HG03095 (cell line): ENCODE measurements around the gene RBM12.
A peak's percentile ranks its signal among the peaks of the same experiment; 100 is the strongest.
"Not testable (repeated sequence)": the region's sequence is repeated elsewhere in the genome, so short reads cannot be mapped to it uniquely, and the experiment has no call there.

ENCODE experiments used
- ATAC-seq: cut with Tn5 transposase; IDR thresholded peaks from one replicate; pipeline ENCODE4 v1.9.1; 2021; ENCODE audit warnings: moderate library complexity; ENCODE audit not compliant: unreplicated experiment

Gene RBM12, protein sequence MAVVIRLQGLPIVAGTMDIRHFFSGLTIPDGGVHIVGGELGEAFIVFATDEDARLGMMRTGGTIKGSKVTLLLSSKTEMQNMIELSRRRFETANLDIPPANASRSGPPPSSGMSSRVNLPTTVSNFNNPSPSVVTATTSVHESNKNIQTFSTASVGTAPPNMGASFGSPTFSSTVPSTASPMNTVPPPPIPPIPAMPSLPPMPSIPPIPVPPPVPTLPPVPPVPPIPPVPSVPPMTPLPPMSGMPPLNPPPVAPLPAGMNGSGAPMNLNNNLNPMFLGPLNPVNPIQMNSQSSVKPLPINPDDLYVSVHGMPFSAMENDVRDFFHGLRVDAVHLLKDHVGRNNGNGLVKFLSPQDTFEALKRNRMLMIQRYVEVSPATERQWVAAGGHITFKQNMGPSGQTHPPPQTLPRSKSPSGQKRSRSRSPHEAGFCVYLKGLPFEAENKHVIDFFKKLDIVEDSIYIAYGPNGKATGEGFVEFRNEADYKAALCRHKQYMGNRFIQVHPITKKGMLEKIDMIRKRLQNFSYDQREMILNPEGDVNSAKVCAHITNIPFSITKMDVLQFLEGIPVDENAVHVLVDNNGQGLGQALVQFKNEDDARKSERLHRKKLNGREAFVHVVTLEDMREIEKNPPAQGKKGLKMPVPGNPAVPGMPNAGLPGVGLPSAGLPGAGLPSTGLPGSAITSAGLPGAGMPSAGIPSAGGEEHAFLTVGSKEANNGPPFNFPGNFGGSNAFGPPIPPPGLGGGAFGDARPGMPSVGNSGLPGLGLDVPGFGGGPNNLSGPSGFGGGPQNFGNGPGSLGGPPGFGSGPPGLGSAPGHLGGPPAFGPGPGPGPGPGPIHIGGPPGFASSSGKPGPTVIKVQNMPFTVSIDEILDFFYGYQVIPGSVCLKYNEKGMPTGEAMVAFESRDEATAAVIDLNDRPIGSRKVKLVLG

DNA sequence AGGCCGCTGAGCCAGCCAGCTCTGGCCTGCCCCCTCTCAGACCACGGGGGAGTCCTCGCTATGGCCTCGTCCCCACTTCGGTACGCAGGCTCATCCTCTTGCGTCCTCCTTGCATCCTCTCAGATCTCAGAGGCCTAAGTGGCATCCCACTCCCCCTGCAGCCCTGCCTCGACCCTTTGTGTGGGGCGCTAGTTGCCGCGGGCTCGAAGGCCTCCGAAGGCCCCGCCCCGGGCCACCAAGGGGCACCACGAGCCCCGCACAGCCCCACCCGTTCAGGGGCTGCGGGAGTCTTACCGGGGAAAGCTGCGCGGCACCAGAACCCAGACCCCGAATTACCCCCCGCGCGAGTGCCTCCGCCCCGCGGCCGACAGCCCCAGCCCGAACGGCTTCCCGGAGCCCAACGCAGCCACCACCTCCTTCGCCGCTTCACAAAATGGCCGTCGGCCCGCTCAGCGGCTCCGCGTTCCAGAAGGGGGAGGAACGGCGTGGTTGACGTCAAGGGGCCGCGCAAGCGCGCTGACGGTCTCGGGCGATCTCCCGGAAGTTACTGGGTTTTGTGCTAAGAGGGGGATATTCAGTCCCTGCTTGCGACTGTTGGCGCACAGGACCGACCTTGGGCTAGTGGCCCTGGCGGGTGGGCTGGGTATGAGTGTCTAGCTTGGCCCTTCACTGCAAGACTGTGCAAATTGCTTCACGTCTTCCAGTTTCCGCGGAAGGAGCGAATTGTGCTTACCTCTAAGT lies at the start of gene RBM12, which contains the start of gene CPNE1:
Gene RBM12 (minus strand): TSS at position 435 of the 741 bp plus-strand sequence. CDS start 9,578 bp downstream, outside the sequence.
Gene CPNE1 (minus strand): TSS at position 435 of the 741 bp plus-strand sequence. CDS start 31,977 bp downstream, outside the sequence.
- ATAC-seq = peak; percentile 58

DNA sequence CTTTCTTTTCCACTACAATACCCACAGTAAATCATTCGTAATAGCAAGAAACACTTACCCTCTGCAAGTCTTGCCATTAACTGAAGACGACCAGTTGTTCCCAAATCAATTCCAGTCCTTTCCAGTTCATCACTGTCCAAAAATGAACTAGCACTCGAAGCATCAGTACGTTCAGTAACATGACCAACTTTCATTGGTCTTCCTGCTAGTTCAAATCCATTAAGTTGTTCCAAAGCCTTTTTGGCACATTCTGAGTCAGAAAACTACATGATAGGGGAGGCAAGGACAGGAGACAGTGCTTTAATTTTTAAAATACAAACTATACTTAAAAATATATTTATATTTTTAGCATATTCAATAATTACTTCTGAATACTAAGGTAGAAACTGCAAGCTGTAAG lies 49.4 kb upstream of the RBM12 start:
- ATAC-seq = no peak

DNA sequence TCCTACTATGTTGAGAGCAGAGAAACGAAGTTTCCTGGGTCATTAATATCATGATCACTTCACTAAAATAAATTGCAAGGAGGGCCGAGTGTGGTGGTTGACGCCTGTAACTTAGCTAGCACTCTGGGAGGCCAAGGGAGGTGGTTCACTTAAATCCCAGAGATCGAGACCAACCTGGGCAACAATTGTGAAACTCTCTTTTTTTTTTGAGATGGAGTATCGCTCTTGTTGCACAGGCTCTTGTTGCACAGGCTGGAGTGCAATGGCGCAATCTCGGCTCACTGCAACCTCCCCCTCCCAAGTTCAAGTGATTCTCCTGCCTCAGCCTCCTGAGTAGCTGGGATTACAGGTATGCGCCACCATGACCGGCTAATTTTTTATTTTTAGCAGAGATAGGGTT lies 48.4 kb upstream of the RBM12 start:
- ATAC-seq = not testable (repeated sequence)

DNA sequence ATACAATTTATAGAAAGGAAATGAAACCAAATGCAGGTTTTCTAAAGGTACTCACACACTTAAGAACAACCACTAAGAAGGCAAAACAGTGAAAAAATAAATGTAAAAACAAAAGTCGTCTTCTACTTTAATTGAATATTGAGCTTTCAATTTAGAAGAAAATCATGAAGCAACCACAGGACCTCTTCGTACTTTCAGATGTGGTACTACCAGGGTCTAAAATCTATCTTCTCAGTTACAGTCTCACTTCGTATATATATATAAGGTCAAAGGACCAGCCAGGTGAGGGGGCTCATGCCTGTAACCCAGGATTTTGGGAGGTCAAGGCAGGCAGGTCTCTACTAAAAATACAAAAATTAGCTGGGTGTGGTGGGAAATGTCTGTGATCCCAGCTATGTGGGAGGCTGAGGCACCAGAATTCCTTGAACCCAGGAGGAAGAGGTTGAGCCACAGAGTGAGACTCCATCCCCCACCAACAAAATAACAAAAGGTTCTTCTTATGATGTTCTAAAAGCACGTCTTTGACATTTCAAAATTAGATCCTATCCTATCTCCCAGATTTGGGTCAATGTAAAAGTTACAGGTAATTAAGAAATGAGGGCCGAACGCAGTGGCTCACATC lies 47.0 kb upstream of the RBM12 start:
- no peak for ATAC-seq

DNA sequence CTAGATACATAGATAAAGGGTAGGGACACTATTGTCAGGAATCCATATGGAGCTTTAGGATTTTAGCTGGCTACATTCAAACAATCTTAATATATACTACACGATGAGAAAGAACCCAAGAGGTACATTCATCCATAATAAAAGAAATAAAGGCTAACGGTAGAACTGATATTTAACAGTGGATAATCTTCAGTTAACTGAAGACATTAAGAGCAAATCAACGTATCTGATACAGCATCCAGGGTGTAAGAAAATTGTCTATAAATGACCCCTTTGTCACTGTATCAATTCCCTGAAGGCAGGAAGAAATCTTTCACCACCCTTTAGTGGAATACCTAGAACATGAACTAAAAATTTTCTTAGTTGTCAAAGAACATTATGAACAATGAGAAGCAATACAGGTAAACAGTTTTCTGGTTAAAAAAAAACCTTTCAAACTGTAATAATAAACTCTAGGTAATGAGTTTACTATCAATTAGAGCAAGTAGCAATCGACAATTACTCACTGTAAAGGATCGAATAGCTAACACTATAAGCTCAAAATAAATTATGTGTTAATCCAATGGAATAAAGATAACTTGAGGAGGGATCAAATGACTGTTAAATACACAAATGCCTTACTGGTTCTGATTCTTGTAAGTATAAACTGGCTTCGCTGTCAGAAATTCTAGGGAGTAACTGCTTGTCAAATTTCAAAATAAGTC lies 46.3 kb upstream of the RBM12 start:
- no peak for ATAC-seq

DNA sequence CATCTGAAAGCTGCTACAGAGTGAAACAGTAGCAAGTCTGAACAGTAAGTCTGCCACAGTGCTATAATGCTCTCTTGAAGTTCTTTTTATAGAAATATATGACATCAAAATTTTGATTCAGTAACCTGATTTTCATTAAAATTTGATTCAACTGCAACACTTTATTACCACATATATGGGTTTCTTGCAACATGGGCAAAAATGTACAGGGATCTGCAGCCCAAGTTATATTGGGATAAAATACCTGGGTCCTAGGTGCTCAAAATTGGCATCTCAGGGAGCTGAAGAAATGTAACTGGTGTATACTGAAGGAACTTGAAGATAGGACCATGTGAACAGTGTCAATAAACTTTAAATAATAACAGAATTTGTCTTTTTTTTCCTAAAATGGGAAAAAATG lies 45.3 kb upstream of the RBM12 start:
- no peak for ATAC-seq

DNA sequence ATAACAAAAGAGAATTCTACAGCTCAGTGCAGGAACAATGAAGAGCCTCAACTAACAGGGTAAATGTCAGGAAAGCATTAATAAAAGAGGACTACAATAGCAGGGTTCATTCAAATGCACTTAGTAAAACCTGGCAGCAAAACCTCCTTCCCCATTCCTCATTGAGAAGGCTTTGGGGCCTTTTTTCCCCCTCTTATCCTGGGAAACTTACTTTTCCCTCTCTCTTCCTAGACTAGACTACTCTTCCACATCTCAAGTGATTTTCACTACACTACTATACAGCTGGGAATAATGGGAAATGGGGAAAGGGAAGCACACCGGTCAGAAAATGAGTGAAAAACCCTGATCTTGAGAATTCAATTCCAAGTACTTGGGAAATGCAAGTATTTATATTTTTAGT lies 44.6 kb upstream of the RBM12 start:
- no peak for ATAC-seq

DNA sequence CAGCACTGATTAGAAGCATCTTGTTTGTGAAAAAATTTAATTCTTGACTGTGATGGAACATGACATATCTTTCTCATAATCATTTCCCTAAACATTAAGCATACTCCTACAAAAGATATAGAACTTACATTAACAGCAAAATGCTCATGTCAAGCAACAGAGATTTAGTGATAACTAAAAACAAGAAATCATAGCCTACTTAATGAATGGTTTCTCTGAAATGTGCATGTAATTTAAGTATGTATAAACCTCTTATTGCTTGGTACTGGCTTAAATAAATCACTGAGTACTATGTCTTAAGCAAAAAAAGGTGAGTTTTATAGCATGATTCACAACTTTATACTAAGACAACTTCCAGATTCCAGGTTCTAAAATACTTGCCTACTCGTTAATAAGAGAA lies 43.8 kb upstream of the RBM12 start:
- no peak for ATAC-seq

DNA sequence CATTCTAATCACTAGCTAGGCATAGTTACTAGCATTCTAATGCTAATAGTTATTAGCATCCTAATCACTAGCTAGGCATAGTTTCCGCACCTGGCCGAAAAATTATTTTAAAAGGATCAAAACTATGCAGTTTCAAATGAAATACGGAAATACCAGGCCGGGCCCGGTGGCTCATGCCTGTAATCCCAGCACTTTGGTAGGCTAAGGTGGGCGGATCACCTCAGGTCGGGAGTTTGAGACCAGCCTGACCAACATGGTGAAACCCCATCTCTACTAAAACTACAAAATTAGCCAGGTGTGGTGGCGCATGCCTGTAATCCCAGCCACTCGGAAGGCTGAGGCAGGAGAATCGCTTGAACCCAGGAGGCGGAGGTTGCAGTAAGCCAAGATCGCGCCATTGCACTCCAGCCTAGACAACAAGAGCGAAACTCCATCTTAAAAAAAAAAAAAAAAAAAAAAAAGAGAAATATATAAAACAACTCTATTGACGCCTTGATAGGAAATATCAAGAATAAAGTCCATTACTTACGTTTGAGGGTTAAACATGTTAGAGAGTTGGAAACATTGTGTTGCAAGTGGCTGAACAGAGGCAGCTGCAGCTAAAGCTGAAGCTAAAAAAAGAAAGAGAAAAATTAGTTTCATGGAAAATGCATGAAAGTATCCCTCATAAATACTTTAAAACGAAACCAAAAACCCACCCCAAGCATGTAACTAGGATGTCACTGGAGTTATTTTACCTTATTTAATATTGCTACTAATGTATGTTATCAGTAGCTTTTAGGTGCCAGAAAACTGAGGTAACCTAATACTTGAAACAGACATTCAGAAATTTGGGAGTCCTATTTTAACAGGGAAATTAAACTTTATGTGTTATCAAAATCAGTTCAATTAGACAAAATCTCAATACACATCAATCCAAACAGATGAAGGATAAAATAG lies 42.2 kb upstream of the RBM12 start:
- ATAC-seq = not testable (repeated sequence)

DNA sequence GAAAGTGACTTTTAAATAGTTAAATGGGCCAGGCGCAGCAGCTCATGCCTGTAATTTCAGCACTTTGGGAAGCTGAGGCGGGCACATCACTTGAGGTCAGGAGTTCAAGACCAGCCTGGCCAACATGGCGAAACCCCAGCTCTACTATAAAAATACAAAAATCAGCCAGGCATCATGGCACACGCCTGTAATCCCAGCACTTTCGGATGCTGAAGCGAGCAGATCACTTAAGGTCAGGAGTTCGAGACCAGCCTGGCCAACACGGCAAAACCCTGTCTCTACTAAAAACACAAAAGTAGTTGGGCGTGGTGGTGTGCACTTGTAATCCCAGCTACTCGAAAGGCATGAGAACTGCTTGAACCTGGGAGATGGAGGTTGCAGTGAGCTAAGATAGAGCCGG lies 41.2 kb upstream of the RBM12 start:
- ATAC-seq = not testable (repeated sequence)

DNA sequence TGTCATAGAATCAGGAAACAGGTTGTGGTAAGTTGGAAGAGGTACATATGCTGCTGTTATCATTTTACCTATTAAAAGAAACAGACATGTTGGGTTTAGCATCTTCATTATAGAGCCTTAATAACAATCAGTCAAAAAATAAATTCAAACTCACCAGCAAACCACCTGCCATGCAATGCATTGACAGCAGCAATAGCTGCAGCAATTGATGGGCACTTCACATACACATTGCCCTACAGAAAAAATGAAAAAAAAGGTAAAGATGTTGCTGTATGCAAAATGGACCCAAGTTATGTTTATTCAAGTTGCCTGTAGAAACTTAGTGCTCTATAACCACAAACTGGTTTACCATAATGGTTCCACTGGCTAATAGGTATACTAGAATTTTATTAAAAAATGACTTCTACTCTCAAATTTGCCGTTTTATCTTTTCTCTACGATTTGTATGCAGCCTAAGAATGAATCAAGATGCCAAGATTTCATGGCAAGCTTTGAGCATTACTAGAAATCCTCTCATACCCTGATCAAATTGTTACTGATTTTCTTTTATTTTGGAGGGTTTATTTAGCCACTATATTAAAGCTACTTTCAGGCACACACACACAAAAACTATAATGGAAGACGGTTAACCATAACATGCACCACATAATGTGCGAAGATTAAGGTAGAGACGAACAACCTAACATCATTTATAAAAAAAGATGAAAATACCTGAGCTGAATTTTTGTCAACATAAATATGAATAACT lies 40.0 kb upstream of the RBM12 start:
- ATAC-seq = no peak

DNA sequence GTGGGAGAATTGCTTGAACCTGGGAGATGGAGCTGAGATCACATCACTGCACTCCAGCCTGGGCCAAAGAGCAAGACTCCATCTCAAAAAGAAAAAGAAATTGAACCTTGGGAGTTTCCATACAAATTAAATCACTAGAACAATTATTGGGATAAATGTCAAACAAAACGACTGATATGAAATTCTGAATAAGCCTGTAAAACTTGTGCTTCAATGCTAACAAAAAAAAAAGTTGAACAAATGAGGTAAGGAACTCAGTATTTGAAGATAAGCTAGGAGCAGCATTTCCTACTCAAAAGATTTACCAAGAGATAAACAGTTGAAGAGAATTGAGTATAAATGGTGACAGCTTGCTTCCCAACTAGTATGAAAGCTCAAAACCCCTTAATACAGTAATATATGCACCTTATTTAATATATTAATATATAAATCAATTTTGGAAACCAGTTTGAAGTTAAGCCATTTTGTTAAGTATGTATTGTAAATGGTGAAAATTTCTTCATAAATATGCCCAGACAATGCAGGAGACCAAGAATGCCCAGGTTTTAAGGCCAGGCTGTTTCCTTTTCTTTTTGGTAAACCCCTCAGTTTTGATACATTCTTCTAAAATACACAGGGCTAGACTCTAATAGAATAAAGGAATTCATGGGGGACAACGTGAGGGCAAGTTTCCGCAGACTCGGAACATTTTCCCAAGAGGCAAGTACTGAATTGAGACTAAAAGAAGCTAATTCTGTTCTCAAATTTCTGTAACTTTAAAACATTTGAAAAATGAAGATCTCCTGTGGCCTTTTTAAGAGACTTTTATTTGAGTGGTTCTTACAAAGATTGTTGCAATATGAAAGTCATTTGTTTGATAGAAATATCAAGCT lies 38.4 kb upstream of the RBM12 start:
- ATAC-seq = no peak

DNA sequence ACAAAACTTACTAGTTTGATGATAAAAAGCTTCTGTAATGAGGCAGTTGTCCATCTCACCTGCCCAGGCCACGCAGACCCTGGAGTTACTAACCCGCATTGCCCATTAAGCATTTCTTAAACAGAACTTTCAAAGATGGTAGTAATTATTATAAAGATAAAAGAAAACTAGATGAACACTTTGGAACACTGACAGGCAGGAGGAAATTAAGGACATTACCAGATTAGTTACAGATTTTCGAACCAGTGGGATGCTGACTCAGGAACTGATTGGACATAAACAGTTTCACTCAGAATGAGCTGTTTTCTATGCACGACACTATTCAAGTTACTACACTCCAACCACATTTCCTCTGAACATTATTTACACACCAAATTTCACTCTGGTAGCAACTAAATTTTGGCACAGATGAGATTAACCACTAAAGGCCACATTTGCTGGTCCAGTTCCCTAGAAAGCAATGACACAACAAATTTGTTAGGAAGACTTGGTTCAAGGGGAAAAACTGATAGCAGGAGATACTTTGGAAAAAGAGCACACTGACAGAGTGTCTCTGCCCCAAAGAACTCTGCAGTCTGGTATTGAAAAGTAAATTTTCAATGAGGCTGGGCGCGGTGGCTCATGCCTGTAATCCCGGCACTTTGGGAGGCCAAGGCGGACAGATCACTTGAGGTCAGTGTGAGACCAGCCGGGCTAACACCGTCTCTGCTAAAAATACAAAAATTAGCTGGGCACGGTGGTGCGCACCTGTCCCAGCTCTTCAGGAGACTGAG lies 37.5 kb upstream of the RBM12 start:
- ATAC-seq = no peak

DNA sequence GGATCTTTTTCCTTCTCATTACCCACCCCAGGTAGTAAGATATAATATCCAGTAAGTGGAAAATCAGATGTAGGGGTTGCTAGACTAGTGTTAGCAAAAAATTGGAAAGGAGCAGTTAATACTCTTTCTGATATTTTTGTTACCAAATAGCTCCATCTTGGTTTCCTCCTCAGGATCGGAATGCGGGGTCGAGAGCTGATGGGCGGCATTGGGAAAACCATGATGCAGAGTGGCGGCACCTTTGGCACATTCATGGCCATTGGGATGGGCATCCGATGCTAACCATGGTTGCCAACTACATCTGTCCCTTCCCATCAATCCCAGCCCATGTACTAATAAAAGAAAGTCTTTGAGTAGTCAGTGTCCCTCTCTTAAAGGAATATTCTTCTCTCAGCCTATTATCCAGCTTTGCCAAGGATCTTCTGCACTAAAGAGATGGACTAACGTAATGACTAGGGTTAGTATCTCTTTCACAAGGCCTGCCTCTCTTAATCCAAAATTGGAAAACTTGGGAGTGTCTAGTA lies 36.0 kb upstream of the RBM12 start:
- ATAC-seq = no peak

DNA sequence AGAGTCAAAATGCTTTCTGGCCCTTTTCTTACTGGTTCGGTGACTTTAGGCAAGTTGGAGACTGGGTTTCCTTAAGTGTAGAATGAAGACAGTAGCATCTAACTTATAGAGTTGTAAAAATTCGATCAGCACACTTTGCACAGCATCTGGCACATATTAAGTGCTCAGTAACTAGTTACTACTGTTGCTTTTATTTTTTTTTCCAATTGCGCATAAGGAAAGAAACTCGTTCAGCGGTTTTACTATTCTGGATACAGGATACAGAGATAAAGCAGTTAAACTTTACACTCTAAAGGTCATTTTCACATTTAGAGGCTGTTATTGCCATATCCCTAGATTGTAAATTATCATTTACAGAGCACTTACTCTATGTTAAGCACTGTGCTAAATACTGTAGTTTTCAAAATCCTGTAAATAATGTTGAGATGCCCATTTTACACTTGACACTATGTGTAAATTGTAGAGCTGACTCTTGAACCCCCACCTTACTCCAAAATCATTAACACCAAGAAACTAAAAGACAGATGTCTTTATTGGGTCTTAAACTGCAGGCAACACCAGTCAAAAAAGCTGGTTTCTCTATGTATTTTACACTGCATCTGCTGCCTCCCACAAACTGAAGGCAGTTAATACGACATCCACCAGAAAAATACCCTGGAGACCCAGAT lies 35.4 kb upstream of the RBM12 start:
- ATAC-seq = no peak
